Fibroblast of the conjunctiva (primary cell): ENCODE results near the gene USP34.
"Not testable (repeated sequence)": the region's sequence is repeated elsewhere in the genome, so short reads cannot be mapped to it uniquely, and the experiment has no call there.

Experiments
- DNase-seq: peaks from one replicate; pipeline ENCODE4 v3.0.0-alpha.2; 2010; ENCODE audit warnings: low read depth

USP34 gene

DNA sequence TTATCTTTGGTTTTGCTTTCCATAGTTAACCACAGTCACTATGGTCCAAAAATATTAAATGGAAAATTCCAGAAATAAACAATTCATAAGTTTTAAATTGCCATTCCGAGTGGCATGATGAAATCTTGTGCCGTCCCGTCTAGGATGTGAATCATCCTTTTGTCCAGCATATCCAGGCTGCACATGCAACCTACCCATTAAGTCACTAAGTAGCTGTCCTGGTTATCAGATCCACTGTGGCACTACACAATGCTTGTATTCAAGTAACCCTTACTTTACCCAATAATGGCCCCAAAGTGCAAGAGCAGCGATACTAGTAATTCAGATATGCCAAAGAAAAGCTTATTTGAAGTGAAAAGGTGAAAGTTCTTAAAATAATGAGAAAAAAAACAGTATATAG is 10.7 kb downstream of the USP34 start:
- DNase-seq = peak; percentile 75

DNA sequence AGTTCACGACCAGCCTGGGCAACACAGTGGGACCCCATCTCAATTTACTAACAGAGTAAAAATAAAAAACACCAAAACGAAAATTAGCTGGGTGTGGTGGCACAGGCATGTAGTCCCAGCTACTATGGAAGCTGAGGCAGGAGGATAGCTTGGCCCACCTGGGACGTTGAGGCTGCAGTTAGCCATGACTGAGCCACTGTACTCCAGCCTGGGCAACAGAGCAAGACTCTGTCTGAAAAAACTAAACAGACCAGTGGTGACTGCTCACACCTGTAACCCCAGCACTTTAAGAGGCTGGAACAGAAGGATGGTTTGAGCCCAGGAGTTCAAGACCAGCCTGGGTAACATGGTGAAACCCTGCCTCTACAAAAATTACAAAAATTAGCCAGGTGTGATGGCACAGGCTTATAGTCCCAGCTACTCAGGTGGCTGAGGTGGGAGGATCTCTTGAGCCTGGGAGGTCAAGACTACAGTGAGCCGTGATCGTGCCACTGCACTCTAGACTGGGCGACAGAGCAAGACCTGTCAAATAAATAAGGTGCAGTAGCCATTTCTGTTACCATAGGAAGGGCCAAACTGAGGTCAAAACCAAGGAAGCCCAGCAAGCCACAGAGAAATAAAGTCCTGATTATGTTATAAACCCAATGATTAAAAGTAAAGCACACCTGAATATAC is 14.0 kb downstream of the USP34 start:
- no peak for DNase-seq

DNA sequence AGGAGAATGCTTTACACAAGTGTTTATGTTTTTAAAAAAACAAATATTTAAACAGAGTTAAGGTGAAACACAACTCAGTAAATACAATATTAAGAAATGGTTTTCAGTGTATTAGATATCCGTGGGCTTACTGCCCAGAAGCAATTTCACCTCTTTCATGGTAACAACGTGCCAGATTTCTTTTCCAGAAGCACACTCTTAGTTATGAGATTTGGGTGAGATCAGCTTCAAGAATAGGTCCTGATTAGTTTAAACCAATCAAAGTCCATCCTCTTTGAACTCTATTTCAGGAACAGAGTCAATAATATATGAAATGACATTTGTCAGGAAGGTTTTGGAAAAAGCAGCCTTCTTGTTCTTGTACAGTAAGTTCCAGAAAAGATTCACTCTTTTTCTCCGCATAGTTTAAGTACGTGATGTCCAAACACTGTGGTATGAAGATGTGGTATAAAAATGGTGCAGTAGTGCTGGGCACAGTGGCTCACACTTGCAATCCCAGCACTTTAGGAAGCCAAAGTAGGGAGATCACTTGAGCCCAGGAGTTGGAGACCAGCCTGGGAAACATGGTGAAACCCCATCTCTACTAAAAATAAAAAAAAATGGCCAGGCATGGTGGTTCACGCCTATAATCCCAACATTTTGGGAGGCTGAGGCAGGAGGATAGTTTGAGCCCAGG is 14.7 kb downstream of the USP34 start:
- no peak for DNase-seq

DNA sequence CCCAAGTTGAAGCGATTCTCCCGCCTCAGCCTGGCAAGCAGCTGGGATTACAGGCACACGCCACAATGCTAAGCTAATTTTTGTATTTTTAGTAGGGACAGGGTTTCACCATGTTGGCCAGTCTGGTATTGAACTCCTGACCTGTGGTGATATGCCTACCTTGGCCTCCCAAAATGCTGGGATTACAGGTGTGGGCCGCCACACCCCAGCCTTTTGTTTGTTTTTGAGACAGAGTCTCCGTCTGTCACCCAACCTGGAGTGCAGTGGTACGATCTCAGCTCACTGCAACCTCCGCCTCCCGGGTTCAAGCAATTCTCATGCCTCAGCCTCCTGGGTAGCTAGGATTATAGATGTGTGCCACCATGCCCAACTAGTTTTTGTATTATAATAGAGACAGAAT is 15.9 kb downstream of the USP34 start:
- DNase-seq = not testable (repeated sequence)

DNA sequence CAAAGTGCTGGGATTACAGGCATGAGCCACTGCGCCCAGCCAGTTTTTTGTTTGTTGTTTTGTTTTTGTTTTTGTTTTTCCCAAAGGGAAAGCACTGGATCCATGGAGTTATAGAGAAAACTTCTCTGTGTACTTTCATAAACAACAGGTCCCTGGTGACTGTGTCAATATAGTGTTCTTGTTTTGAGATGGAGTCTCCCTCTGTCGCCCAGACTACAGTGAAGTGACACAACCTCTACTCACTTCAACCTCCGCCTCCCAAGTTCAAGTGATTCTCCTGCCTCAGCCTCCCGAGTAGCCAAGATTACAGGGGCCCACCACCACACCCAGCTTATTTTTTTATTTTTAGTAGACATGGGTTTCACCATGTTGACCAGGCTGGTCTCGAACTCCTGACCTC is 16.5 kb downstream of the USP34 start:
- no peak for DNase-seq

DNA sequence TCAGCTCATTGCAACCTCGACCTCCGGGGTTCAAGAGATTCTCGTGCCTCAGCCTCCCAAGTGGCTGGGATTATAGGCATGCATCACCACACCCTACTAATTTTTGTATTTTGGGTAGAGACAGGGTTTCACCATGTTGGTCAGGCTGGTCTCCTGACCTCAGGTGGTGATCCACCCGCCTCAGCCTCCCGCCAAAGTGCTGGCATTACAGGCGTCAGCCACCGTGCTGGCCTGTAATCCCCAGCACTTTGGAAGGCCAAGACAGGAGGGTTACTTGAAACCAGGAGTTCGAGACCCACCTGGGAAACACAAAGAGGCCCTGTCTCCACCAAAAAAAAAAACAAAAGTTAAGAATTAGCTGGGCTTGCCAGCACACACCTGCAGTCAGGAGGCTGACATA is 18.5 kb downstream of the USP34 start:
- DNase-seq = no peak

DNA sequence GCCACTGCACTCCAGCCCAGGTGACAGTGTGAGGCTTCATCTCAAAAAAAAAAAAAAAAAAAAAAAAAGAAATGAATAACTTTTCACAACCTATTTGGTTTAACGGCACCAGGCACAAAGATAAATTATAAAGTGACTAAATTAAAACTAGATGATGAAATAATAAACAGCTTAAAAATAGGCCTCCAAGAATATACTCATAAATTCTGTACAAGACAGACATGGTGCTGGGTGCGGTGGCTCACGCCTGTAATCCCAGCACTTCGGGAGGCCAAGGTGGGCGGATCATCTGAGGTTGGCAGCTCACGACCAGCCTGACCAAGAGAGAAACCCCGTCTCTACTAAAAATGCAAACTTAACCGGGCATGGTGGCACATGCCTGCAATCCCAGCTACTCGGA is 19.7 kb downstream of the USP34 start:
- DNase-seq = no peak

DNA sequence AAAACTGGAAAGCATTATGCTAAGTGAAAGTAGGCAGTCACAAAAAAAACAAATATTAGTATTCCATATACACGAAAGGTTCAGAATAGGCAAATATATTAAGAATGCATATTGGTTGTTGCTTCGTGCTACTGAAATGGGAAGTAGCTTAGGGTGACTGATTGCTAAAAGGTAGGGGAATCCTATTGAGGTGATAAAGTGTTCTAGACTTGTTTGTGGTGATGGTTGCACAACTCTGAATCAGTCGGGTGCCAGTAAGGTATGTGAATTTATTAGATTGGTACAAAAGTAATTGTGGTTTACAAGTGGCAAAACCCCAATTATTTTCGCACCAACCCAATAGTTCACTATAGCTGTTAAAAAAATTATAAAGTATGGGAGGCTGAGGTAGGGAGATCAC is 20.7 kb downstream of the USP34 start:
- DNase-seq = no peak

DNA sequence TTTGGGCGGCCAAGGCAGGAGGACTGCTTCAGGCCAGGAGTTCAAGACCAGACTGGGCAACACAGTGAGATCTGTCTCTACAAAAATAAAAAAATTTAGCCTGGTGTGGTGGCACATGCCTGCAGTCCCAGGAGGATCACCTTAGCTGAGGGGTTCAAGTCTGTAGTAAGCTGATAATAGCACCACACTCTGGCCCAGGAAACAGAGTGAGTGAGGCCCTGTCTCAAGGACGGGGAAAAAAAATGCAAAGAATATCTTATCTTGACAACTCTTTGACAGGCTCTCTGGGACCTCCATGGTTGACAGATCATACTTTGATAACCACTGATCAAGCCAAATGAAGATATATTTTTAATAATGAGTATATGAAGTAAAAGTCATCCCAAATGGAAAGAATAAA is 22.7 kb downstream of the USP34 start:
- DNase-seq = no peak

DNA sequence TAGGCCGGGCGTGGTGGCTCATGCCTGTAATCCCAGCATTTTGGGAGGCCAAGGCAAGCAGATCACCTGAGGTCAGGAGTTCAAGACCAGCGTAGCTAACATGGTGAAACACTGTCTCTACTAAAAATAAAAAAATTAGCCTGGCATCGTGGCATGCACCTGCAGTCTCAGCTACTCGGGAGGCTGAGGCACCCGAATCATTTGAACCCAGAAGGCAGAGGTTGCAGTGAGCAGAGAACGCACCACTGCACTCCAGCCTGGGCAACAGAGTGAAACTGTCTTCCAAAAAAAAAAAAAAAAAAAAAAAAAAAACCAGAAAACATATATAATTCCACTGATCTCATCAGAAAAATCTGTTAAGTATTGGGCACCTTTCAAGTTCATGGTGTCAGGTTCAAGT is 23.9 kb downstream of the USP34 start:
- DNase-seq = not testable (repeated sequence)

DNA sequence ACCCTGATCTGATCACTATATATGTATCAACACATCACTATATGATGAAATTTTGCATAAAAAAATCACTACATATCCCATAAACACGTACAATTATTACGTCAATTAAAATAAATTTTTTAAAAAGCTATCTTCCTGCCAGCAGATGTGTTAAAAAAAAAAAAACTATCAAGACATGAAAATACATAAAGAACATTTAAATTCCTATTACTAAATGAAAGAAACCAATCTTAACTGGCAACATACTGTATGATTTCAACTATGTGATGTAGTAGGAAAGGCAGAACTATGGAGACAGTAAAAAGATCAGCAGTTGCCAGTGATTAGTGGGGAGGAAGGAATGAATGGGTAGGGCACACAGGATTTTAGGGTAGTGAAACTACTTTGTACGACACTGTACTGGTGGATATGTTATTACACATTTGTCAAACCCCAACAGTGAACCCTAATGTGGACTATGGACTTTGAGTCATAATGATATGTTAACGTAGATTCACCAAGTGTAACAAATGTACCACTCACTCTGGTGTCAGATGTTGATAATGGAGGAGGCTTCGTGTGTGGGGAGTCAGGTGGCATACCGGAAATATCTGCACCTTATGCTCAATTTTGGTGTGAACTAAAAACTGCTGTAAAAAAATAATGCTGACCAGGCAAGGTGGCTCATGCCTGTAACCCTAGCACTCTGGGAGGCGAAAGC is 27.4 kb downstream of the USP34 start:
- no peak for DNase-seq

DNA sequence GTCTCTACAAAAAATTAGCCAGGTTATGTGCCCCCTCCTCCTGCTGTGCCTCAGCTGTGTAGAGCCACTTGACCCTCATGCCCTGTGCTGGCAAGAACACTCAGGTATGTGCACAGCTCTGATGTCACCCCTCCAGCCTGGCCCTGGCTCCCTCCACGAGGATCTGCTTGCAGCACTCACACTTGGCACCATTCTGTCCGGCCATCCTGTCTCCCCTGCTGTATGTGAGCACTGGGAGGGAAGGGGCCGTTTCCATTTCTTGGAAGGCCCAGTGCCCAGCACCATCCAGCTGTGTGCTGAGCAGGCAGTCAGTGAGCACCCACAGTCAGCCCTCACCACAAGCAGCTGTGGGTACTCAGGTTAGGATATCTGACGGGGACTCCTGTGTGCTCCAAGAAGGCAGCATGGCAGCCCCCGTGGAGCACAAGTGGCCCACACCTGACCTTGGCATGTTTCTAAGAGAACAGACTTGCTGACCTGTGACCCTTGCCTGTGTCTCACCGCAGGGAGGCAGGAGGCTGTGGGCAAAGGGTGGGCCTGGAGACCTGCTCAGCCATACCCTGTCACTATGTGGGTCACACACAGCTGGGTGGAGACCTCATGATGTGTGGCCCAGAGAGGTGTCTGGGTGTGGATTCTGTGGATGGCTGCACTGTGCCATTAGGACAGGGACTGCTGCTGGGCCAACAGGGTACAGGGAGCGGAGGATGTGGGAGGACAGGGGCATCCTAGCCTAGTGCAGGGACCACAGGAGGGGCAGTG is 31.5 kb downstream of the USP34 start:
- DNase-seq = no peak

DNA sequence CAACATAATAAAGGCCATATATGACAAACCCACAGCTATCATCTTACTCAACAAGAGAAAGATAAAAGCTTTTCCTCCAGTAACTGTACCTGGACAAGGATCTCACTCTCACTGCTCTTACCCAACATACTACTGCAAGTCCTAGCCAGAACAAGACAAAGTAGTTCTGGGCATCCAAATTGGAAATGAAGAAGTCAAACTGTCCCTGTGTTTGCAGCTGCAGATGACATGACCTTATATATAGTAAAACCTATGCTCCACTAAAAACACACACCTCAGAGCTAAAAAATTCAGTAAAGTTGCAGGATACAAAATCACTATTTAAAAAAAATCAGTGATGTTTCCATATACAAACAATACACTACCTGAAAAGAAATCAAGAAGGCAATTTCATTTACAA is 32.2 kb downstream of the USP34 start:
- no peak for DNase-seq

DNA sequence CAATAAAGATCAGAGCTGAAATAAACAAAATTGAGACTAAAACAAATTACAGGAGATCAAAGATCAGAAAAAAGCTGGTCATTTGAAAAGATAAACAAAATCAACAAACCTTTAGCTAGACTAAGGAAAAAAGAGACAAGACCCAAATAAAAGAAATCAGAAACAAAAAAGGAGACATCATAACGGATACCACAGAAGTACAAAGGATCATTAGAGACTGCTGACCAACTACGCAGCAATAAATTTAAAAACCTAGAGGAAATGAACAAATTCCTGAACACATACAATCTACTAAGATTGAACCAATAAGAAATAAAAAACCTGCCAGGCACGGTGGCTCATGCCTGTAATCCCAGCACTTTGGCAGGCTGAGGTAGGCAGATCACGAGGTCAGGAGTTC is 33.7 kb downstream of the USP34 start:
- DNase-seq = no peak

DNA sequence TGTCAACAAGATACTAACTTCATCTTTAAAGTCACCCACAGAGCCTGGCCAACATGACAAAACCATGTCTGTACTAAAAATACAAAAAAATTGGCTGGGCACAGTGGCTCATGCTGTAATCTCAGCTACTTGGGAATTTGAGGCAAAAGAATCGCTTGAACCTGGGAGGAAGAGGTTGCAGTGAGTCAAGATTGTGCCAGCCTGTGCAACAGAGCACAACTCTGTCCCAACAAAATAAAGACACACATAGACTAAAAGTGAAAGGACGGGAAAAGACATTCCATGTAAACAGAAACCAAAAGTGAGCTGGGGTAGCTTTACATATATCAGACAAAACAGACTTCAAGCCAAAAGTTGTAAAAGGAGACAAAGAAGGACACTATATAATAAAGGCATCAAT is 34.8 kb downstream of the USP34 start:
- no peak for DNase-seq

DNA sequence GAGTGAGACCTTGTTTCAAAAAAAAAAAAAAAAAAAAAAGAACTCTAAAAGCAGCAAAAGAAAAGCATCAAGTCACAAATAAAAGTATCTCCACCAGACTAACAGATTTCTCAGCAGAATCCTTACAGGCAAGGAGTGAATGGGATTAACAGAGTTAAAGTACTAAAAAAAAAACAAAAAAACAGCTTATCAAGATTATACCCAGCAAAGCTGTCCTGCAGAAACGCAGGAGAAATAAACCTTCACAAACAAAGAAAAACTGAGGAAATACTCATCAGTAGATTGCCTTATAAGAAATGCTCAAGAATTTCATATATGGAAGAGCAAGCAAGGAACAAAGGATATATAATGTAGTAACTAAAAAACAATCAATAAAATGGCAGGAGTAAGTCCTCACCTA is 35.6 kb downstream of the USP34 start:
- DNase-seq = no peak

DNA sequence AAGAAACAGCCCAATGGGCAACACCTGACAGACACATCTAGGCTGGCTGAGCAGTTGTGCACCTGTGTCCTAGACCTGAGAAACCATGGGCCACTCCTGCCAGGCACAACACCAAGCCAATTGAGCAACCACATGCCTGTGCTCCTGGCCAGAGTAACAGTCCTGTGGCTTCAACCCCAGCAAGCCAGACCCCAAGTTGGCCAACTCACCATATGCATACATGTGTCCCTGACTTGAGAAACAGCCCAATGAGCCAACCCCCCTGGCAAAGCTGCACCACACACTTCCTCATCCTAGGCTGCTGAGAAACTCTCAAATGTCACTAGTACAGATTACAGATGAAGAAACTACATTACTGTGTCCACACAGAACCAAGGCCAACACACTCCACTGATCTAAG is 36.6 kb downstream of the USP34 start:
- DNase-seq = no peak

DNA sequence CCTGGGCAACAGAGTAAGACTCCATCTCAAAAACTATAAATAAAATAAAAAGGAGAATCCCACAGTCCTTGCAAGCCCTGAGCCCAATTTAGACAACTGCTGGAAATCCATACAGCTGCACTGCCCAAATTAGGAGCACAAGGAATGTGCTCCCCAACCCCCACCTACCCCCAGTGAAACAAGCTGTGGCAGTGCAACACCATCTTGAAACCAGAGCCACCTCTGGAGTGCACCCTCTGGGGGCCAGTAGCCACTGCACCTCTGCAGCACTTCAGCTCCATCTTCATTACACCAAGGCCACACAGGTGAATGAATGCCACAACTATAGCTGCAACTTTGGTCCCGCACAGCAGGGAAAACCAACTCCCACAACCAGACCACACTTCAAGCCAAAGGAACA is 37.3 kb downstream of the USP34 start:
- no peak for DNase-seq

DNA sequence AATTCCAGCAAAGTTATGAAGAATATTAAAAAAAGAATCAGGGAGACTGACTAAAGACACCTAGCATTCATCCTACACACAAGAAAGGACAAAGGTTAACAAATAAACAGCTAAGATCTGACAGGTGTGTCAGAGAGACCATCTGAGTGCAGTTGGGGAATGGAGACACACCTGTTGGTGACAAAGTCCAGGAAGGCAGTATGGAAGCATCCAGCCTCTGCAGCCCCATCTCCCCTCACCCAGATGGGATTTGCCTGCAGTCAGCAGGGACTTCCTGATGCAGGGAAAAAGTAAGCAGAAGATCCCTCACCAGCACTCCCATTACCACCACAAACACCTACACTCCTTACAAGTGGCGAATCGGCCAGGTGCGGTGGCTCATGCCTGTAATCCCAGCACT is 37.9 kb downstream of the USP34 start:
- DNase-seq = no peak

DNA sequence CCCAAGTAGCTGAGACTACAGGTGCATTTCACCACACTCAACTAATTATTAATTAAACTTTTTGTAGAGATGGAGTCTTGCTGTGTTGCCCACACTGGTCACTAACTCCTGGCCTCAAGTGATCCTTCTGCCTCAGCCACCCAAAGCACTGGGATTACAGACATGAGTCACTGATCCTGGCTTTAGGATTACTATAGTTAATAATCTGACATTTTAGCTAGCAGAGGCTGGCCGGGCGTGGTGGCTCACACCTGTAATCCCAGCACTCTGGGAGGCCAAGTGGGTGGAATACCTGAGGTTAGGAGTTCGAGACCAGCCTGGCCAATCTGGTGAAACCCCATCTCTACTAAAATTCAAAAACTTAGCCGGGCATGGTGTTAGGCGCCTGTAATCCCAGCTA is 39.5 kb downstream of the USP34 start:
- DNase-seq = no peak

DNA sequence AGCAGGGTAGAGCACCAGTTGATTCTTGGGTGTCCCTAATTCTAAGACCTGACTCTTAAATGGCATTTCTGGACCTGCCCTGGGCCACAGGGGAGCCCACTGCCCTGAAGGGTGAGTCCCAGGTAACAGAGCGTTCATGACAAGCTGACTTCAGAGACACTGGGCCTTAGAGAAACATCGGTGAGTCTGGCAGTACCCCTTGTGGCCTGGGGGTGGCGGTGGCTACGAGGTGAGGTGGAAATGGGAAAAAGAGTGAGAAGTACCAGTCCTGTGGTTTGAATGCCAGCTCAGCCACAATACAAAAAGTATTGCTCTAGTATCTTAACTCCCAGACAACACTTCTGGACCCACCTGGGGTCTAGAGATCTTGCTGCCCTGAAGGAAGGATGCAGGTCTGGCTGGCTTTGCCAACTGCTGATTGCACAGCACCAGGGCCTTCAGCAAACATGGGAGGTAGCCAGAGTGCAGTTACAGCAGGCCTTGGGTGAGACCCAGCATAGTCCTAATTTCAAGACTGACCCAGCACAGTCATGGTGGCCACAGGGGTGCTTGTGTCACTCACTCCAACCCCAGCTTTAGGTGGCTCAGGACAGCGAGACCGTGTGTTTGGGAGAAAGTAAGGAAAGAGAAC is 44.5 kb downstream of the USP34 start:
- peak; percentile 4 for DNase-seq

DNA sequence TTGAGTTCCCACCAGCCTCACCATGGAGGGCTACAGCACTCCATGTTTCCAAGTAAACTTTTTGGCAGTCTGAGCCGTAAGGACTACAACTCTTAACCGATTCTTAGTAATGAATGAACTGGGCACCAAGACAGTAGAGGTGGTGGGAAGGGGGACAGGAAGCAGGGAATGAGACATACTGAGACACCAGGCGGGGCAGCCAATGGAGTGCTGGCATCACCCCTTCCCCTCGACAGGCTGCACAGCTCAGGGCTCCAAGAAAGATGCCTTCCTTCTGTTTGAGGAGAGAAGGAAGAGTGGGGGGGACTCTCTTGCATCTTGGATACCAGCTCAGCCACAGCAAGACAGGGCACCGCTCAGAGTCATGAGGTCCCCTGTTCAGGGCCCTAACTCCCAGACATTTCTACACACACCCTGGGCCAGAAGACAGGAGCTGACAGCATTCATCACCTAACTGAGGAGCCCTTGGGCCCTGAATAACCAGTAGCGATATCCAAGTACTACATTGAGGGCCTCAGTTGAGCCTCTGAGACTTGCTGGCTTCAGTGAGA is 45.2 kb downstream of the USP34 start:
- no peak for DNase-seq
